GM12873 (cell line): ENCODE results near the gene BTBD2.

Experiments
- CTCF ChIP-seq: IDR thresholded peaks from 2 replicates; pipeline ENCODE4 v1.5.1; 2012; ENCODE audit warnings: low read depth, mild to moderate bottlenecking, moderate library complexity, low read length, control low read depth; ENCODE audit not compliant: insufficient read depth; ENCODE audit errors: missing control alignments

Gene BTBD2

GRCh38 chr19:2022289-2022688 lies 6.8 kb upstream of the BTBD2 start:
- no peak for TF ChIP-seq CTCF

GRCh38 chr19:2021453-2022140 lies 6.1 kb upstream of the BTBD2 start:
- no peak for TF ChIP-seq CTCF

GRCh38 chr19:2018752-2019151 lies 3.2 kb upstream of the BTBD2 start:
- no peak for TF ChIP-seq CTCF

GRCh38 chr19:2016041-2016807 lies 710 bp upstream of the BTBD2 start:
- TF ChIP-seq CTCF = no peak

GRCh38 chr19:2014731-2015607 lies 545 bp downstream of the BTBD2 start:
- no peak for TF ChIP-seq CTCF

GRCh38 chr19:2014131-2014571 lies 1.4 kb downstream of the BTBD2 start:
- no peak for TF ChIP-seq CTCF

- no peak for TF ChIP-seq CTCF
These were observed 1.9 kb downstream of the BTBD2 start for GRCh38 chr19:2013683-2013961.
